HG03280 (cell line): ENCODE results near the gene NDE1.

Experiments
- ATAC-seq: cut with Tn5 transposase; IDR thresholded peaks from one replicate; pipeline ENCODE4 v1.9.1; 2021; ENCODE audit warnings: mild to moderate bottlenecking, moderate library complexity; ENCODE audit not compliant: unreplicated experiment

Gene NDE1

DNA sequence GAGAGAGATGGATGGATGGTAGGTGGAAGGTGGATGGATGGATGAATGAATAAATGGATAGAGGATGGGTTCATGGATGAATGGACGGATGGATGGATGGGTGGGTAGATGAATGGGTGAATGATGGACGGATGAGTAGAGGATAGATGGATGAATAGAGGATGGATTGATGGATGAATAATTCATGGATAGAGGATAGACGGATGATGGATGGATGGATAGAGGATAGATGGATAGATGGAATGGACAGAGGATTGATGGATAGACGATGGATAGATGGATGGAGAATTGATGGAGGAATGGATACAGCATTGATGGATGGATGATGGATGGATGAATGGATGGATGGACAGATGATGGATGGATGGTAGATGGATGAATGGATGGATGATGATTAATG is 115.1 kb downstream of the NDE1 start:
- ATAC-seq, result no peak

DNA sequence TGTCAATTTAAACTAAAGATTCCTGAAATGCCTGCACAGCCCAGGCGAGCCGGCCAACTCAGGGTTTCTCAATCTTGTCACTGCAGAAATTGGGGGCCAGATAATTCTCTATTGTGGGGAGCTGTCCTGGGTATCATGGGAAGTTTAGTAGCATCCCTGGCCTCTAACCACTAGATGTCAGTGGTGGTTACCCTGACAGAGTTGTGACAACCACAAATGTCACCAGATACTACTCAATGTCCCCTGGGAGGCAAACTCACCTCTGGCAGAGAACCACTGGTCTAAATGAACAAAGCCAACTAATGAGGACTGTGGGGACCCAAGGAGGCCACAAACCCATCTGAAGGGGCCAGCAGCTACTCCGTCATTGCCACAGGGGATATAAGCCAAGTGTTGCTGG is 115.8 kb downstream of the NDE1 start:
- peak; percentile 79 for ATAC-seq

DNA sequence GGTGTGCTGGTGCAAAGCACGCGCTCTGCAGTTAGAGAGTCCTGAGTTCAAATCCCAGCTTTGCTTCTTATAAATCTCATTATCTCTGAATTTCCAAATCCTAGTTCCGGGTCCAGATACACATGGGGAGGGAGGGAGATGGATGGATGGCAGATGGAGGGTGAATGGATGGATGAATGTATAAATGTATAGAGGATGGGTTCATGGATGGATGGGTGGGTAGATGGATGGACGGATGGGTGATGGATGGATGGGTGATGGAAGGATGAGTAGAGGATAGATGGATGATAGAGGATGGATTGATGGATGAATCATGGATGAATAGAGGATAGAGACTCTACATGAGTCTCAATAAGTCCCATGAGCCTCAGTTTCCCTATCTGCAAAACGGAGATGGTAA is 116.9 kb downstream of the NDE1 start:
- ATAC-seq, result no peak

DNA sequence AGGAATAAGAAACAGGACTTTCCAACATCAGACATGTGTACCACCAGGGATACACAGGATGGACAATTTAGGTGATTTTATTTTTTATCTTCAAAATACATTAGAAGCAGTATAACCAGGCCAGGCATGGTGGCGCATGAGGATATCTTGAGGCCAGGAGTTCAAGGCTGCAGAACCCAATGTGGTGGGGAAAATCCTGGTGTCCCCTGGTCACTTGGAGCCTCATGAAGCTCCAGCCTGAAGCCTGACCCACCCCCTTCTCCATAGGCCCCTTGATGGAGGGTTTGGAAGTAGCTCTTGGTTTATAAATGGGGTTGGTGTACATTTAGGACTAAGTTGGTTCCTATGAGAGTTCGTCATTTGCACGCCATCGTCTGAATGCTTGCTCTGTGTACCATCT is 118.2 kb downstream of the NDE1 start:
- no peak for ATAC-seq

DNA sequence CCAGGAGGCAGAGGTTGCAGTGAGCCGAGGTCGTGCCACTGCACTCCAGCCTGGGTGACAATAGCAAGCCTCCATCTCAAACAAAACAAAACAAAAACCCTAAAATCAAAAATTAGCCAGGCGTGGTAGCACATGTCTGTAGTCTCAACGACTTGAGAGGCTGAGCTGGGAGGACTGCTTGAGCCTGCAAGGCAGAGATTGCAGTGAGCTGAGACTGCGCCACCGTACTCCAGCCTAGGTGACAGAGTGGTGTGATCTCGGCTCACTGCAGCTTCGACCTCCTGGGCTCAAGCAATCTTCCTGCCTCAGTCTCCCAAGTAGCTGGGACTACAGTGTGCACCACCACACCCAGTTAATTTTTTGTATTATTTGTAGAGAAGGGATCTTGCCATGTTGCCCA is 119.2 kb downstream of the NDE1 start:
- ATAC-seq, result no peak

DNA sequence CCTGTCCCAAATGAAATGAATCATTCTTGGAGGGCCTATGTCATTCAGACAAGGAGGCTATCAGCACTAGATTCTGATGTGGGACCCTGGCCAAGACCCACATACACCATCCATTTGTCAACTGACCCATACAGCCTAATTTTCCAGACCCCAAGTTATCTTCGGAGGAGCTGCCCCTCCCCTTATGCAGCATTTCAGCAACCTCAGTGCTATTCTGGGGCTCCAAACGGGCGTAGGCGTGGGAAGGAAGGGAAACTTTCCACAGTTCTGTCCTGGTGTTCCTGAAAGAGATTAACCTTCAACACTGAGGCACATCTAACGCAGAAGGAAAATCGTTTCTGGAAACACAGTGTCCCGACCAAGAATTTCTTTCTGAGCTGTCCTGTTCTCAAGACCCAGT is 120.1 kb downstream of the NDE1 start:
- ATAC-seq, result no peak

- ATAC-seq, result no peak
Measured at GRCh38 chr16:15770512-15770911, 120.5 kb downstream of the NDE1 start.

- ATAC-seq, result no peak
Measured at GRCh38 chr16:15771694-15772093, 121.6 kb downstream of the NDE1 start.

- no peak for ATAC-seq
Measured at GRCh38 chr16:15772579-15773293, 122.7 kb downstream of the NDE1 start.

- no peak for ATAC-seq
Measured at GRCh38 chr16:15773968-15774367, 123.9 kb downstream of the NDE1 start.

- no peak for ATAC-seq
Measured at GRCh38 chr16:15775209-15775608, 125.2 kb downstream of the NDE1 start.

DNA sequence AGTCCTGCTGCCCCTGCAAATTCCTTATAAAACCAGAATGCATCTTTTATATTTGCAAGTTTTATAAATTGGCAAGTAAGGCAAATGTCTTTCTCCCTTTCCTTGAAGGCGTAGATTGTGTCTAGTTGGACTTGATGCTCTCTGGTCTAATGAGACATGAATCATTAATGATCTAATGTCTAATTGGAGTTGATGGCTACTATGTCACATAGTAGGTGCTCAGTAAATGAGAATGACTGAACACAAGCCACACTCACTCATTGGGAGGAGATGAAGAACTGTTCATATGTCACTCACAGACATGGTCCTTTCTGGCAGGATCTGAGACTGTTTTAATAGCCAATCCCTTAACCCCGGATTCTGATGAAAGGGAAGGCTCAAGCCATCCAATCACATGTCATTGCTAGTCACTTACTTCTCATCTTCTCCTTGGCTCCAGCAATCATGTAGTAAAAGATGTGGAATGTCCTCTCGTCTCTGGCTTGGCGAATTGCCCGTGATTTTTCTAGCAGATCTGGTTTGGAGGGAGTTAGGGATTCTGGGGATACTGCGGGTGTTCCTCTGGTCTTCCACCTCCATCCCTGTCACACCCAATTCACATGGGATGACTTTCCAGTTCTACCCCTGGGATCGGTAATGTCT is 125.7 kb downstream of the NDE1 start:
- ATAC-seq, result no peak
